Endothelial cell of umbilical vein (primary cell): Measurements from ENCODE around the gene WDR37. TPM values are rescaled to one million over a fixed set of nuclear protein-coding genes. Genes with fewer than 3 reads are reported as not detected.

Experiments used
- BruUV-seq: library from RNA; stranded (reverse); fragments of 400-500 nt; replicated peaks from 2 replicates; lab custom pipeline; 2021; lab: Mats Ljungman, UMichigan
- CTCF ChIA-PET: fragments of 300-600, 350-600 bp; sonication (Branson Sonifier 250); formaldehyde crosslinking; loops from one replicate; lab custom pipeline; 2021; ENCODE audit warnings: antibody characterized with exemption, inconsistent platforms; lab: Charles Lee
- POLR2A ChIA-PET: fragments of 300-600, 350-600 bp; sonication (Branson Sonifier 250); formaldehyde crosslinking; loops from one replicate; lab custom pipeline; 2021; ENCODE audit warnings: antibody characterized with exemption, inconsistent platforms; lab: Charles Lee
- DNase-seq: peaks from one replicate; pipeline ENCODE4 v3.0.0-alpha.2; 2011; ENCODE audit warnings: low read depth, low spot score
- FAIRE-seq: peaks from 2 replicates; lab custom pipeline; 2011; peaks lifted over from hg19 to GRCh38; lab: Jason Lieb, UNC
- H2AFZ ChIP-seq: 2 replicates; pipeline ENCODE4 v1.6.0; 2012; ENCODE audit warnings: low read depth, low read length, control low read depth, inconsistent platforms
- H3K27ac ChIP-seq: 2 replicates; pipeline ENCODE4 v1.5.1; 2011; ENCODE audit warnings: low read depth, mild to moderate bottlenecking, control low read depth, low read length, moderate library complexity; ENCODE audit not compliant: insufficient read depth
- H3K27me3 ChIP-seq, 2 experiments: 2 replicates each; pipeline versions ENCODE4 v1.6.0 to v1.6.1; 2011; ENCODE audit warnings: low read length in 2 of 2, mixed read lengths in 1 of 2; ENCODE audit not compliant: control insufficient read depth in 2 of 2, insufficient read depth in 2 of 2
- H3K36me3 ChIP-seq, 2 experiments: 2 replicates in 1 of 2; 3 replicates in 1 of 2; pipeline ENCODE4 v1.5.1; 2011; ENCODE audit warnings: low read length in 2 of 2, mild to moderate bottlenecking in 1 of 2, moderate library complexity in 1 of 2; ENCODE audit not compliant: control insufficient read depth in 2 of 2, insufficient read depth in 2 of 2; ENCODE audit errors: extremely low read depth in 1 of 2
- H3K4me1 ChIP-seq: 3 replicates; pipeline ENCODE4 v1.5.1; 2011; ENCODE audit warnings: mild to moderate bottlenecking, low read length; ENCODE audit not compliant: control insufficient read depth, insufficient read depth; ENCODE audit errors: extremely low read depth
- H3K4me2 ChIP-seq: 2 replicates; pipeline ENCODE4 v1.6.1; 2011; ENCODE audit warnings: low read length, control low read depth, mixed read lengths; ENCODE audit not compliant: insufficient read depth
- H3K4me3 ChIP-seq, 3 experiments: fragments of 200-600 bp in 1 of 3; sonication (generic), shearing (Covaris generic) in 1 of 3; replicated peaks in 1 of 3; 2 replicates each; pipeline ENCODE4 v1.5.1; 2011 to 2016; ENCODE audit warnings: control low read depth in 3 of 3, low read length in 3 of 3, mild to moderate bottlenecking in 2 of 3, inconsistent platforms in 1 of 3, low read depth in 1 of 3, moderate library complexity in 1 of 3; ENCODE audit not compliant: insufficient read depth in 1 of 3
- H3K79me2 ChIP-seq: 2 replicates; pipeline ENCODE4 v1.6.0; 2012; ENCODE audit warnings: low read length, inconsistent platforms; ENCODE audit not compliant: control insufficient read depth, insufficient read depth
- H3K9ac ChIP-seq: replicated peaks from 2 replicates; pipeline ENCODE3; 2011; ENCODE audit warnings: low read length, control low read depth; ENCODE audit not compliant: insufficient read depth; ENCODE audit errors: extremely low read depth
- H3K9me1 ChIP-seq: replicated peaks from 3 replicates; pipeline ENCODE4 v1.6.0; 2011; ENCODE audit warnings: mild to moderate bottlenecking, low read length; ENCODE audit not compliant: control insufficient read depth, insufficient read depth; ENCODE audit errors: extremely low read depth
- H3K9me3 ChIP-seq: replicated peaks from 2 replicates; pipeline ENCODE4 v1.5.1; 2012; ENCODE audit warnings: low read length, inconsistent platforms; ENCODE audit not compliant: control insufficient read depth, insufficient read depth
- H4K20me1 ChIP-seq: replicated peaks from 2 replicates; pipeline ENCODE3; 2011; ENCODE audit warnings: mild to moderate bottlenecking, low read length; ENCODE audit not compliant: control insufficient read depth, insufficient read depth; ENCODE audit errors: extremely low read depth
- EZH2 ChIP-seq: IDR thresholded peaks from 2 replicates; pipeline ENCODE4 v1.6.1; 2012; ENCODE audit warnings: borderline replicate concordance, low read depth, mild to moderate bottlenecking, moderate library complexity, low read length, inconsistent platforms; ENCODE audit not compliant: severe bottlenecking
- FOS ChIP-seq: IDR thresholded peaks from 2 replicates; pipeline ENCODE4 v1.6.1; 2011; ENCODE audit warnings: mild to moderate bottlenecking, low read length, moderate library complexity, borderline replicate concordance; ENCODE audit not compliant: insufficient read depth
- GATA2 ChIP-seq: IDR thresholded peaks from 2 replicates; pipeline ENCODE4 v1.7.0; 2011; ENCODE audit warnings: low read depth, mild to moderate bottlenecking, moderate library complexity, mixed read lengths, low read length; ENCODE audit not compliant: insufficient read length, insufficient read depth
- JUN ChIP-seq: IDR thresholded peaks from 2 replicates; pipeline ENCODE4 v1.6.1; 2011; ENCODE audit warnings: borderline replicate concordance, low read depth; ENCODE audit not compliant: insufficient read length, insufficient read depth
- MYC ChIP-seq: IDR thresholded peaks from one replicate; pipeline ENCODE4 v1.6.1; 2011; ENCODE audit warnings: mild to moderate bottlenecking, low read depth, low read length
- POLR2A ChIP-seq: IDR thresholded peaks from 2 replicates; pipeline ENCODE4 v1.6.1; 2012; ENCODE audit warnings: low read depth, mild to moderate bottlenecking, control low read depth, low read length
- POLR2AphosphoS5 ChIP-seq: IDR thresholded peaks from 2 replicates; pipeline ENCODE4 v1.6.1; 2012; ENCODE audit warnings: low read depth, mild to moderate bottlenecking, control low read depth, low read length, moderate library complexity; ENCODE audit not compliant: insufficient read depth
- dilution Hi-C: fragments of 300-500 bp; cut with MboI; formaldehyde crosslinking; loops from one replicate; pipeline ENCODE4 v1.15.0; 2019; ENCODE audit warnings: low sequenced_read_pairs; ENCODE audit not compliant: extremely low pct_ligation_motif_present
- intact Hi-C: fragments of 100-400 bp; cut with micrococcal nuclease; formaldehyde crosslinking; loops from one replicate; pipeline ENCODE4 v1.10.0; 2022
- polyA plus RNA-seq, 4 experiments: library from polyadenylated mRNA; depleted of rRNA in 3 of 4; stranded (reverse) in 3 of 4; unstranded in 1 of 4; fragments of >200 nt; gene quantifications; 2 replicates each; pipeline versions ENCODE4 v1.2.1 to v1.2.3, GENCODE V29; 2011 to 2012; ENCODE audit warnings: missing spikeins in 1 of 4
- total RNA-seq: library from RNA; stranded (reverse); gene quantifications from 2 replicates; pipeline ENCODE4 v1.2.3, GENCODE V29; 2021
- TF ChIP-seq, protein P1 (sequence below): IDR thresholded peaks from 2 replicates; pipeline ENCODE4 v1.6.1; 2011; ENCODE audit not compliant: insufficient read depth, insufficient read length
- TF ChIP-seq, protein P2 (sequence below), 2 donors: IDR thresholded peaks; 1 replicate in 1 of 2; 2 replicates in 1 of 2; pipeline ENCODE4 v1.5.1; 2011; ENCODE audit warnings: low read length in 2 of 2, mild to moderate bottlenecking in 2 of 2, moderate library complexity in 2 of 2, control low read depth in 1 of 2, inconsistent platforms in 1 of 2, low read depth in 1 of 2; ENCODE audit not compliant: insufficient read depth in 1 of 2; ENCODE audit errors: extremely low read depth in 1 of 2

The WDR37 gene
- total and polyA plus RNA-seq, 2 donors (not counting 3 experiments of a cell fraction or from before 2014, with no cell fraction given), result 21.7 to 25.5 TPM

DNA sequence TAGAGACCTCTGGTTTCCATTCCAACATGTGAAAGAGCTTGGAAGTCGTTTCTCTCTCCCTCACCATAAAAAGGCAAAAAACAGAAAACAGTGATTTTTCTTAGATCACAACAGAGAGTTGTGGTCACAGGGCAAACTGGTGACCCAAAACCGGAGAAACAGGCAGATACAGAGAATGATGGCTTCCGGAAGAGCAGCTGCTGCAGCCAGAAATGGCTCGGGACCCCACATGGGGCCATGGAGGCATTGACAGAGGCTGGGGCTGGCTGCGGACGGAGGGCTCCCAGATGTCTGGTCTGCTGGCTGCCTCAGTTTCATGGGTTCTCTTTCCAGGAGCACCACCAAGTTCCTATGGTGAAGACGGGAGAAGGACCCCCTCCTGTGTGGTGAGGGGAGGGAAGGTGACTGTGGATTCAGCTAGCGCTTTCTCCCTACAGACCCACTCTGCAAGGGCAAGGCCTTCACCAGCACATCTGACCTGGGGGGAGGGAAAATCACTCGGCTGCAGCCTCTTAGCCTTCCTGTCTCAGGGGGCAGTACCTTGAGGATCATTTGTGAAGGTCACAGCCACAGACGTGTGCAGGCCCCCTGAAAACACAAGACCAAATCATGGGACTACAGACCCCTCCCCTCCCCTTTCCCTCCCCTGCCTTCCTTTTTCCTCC, 81.4 kb downstream of the WDR37 start:
- intact Hi-C loops, result no loop called here
- FAIRE-seq (no peak), DNase-seq (no peak)
- H3K27ac ChIP-seq, result no peak overlapping the region
- no peak overlapping the region for H2AFZ ChIP-seq
- H3K4me1 ChIP-seq, result no peaks in the 10 kb centered on the region
- no TSS peak for BruUV-seq
- no peak overlapping the region for H3K9ac ChIP-seq
- no peak for TF ChIP-seq EZH2
- TF ChIP-seq, protein P1, sequence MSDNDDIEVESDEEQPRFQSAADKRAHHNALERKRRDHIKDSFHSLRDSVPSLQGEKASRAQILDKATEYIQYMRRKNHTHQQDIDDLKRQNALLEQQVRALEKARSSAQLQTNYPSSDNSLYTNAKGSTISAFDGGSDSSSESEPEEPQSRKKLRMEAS, result no peak
- dilution Hi-C loops, result no loop called here
- no peaks in the 10 kb centered on the region for H4K20me1 ChIP-seq
- no peaks in the 10 kb centered on the region for H3K79me2 ChIP-seq
- ChIA-PET POLR2A (no interaction called here), CTCF (no interaction called here)
- no peaks in the 10 kb centered on the region for H3K36me3 ChIP-seq
- H3K9me3 ChIP-seq, result no peaks in the 10 kb centered on the region
- no peaks in the 10 kb centered on the region for H3K9me1 ChIP-seq
- peaks cover 0 to 8% of the 10 kb centered on the region in 2 experiments for H3K27me3 ChIP-seq
- no peak overlapping the region for H3K4me2 ChIP-seq
- no peak overlapping the region for H3K4me3 ChIP-seq

DNA sequence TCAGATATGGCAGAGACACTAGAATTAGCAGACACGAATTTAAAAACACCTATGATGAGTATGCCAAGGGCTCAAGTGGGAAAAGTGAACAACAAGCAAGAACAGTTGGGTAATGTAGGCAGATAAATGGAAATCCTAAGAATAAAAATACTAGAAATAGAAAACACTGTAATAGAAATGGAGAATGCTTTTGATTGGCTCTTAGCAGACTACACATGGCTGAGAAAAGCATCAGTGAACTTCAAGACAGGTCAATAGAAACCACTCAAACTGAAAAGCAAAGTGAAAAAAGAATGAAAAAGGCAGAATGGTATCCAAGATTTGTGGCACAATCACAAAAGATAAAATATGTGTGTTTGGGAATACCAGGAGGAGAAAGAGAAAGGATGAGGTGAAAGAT, 82.3 kb downstream of the WDR37 start:
- TF ChIP-seq, protein P2, sequence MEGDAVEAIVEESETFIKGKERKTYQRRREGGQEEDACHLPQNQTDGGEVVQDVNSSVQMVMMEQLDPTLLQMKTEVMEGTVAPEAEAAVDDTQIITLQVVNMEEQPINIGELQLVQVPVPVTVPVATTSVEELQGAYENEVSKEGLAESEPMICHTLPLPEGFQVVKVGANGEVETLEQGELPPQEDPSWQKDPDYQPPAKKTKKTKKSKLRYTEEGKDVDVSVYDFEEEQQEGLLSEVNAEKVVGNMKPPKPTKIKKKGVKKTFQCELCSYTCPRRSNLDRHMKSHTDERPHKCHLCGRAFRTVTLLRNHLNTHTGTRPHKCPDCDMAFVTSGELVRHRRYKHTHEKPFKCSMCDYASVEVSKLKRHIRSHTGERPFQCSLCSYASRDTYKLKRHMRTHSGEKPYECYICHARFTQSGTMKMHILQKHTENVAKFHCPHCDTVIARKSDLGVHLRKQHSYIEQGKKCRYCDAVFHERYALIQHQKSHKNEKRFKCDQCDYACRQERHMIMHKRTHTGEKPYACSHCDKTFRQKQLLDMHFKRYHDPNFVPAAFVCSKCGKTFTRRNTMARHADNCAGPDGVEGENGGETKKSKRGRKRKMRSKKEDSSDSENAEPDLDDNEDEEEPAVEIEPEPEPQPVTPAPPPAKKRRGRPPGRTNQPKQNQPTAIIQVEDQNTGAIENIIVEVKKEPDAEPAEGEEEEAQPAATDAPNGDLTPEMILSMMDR (IDR thresholded peaks at IDR 0.05; ENCODE audit: extremely low read depth in 1 of 2, insufficient read depth in 1 of 2, low read depth in 1 of 2, low read length in 2 of 2), result no peak
- TF ChIP-seq, protein P1, result no peak
- TF ChIP-seq POLR2A, result no peak
- TF ChIP-seq EZH2, result no peak
- TF ChIP-seq GATA2, result no peak
- TF ChIP-seq JUN, result no peak
- TF ChIP-seq FOS, result no peak
- TF ChIP-seq MYC, result no peak
- TF ChIP-seq POLR2AphosphoS5, result no peak
- H3K9me3 ChIP-seq, result no peaks in the 10 kb centered on the region
- no peaks in the 10 kb centered on the region for H3K79me2 ChIP-seq
- H3K9me1 ChIP-seq, result no peaks in the 10 kb centered on the region
- ChIA-PET CTCF (no interaction called here), POLR2A (no interaction called here)
- BruUV-seq, result no TSS peak
- no peak overlapping the region for H3K9ac ChIP-seq
- H3K4me1 ChIP-seq, result no peaks in the 10 kb centered on the region
- peaks cover 0 to 8% of the 10 kb centered on the region in 2 experiments for H3K27me3 ChIP-seq
- intact Hi-C loops (no loop called here), dilution Hi-C loops (no loop called here)
- no peak overlapping the region for H3K4me3 ChIP-seq
- no peak overlapping the region for H2AFZ ChIP-seq
- H3K27ac ChIP-seq, result no peak overlapping the region
- no peak overlapping the region for H3K4me2 ChIP-seq
- H3K36me3 ChIP-seq, result no peaks in the 10 kb centered on the region
- FAIRE-seq, result no peak
- H4K20me1 ChIP-seq, result no peaks in the 10 kb centered on the region
- no peak for DNase-seq
